HEK293T (cell line): Measurements from ENCODE around the gene CYTL1.

Experiments
- FOXM1 ChIP-seq: fragments of 450-650 bp; IDR thresholded peaks from 2 replicates; pipeline ENCODE4 v1.6.1; 2017; ENCODE audit warnings: mild to moderate bottlenecking, borderline replicate concordance
- NFRKB ChIP-seq: fragments of 450-650 bp; IDR thresholded peaks from 2 replicates; pipeline ENCODE4 v1.6.1; 2016; ENCODE audit warnings: mild to moderate bottlenecking, moderate library complexity
- TARDBP ChIP-seq: fragments of 450-650 bp; IDR thresholded peaks from 2 replicates; pipeline ENCODE4 v1.6.1; 2016
- ZNF384 ChIP-seq: fragments of 450-650 bp; IDR thresholded peaks from 2 replicates; pipeline ENCODE4 v1.6.1; 2016

DNA sequence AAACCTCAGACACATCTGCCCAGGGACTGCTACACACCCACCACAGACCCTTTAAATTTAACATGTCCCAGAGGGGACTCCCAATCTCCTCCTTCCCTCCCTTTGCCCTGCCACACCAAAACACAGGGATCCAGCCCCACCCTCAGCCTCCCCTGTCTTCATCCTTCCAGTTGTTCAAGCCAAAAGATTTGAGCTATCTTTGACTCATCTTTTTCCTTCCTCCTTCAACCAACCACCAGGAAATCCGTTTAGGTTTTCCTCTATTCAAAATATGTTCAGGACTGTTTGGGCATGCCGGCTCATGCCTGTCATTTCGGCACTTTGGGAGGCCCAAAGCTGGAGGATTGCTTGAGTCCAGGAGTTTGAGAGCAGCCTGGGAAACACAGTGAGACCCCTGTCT is 25.1 kb upstream of the CYTL1 start:
- TF ChIP-seq ZNF384 = no peak
- TF ChIP-seq NFRKB = no peak
- TF ChIP-seq FOXM1 = no peak
- no peak for TF ChIP-seq TARDBP
